Measurements from ENCODE around the gene DMWD. TPM values are rescaled to one million over a fixed set of nuclear protein-coding genes. Genes with fewer than 3 reads are reported as not detected.

Gene DMWD
- total RNA-seq, 2 experiments from 2014 or later, result 23.5 to 26.0 TPM

DNA sequence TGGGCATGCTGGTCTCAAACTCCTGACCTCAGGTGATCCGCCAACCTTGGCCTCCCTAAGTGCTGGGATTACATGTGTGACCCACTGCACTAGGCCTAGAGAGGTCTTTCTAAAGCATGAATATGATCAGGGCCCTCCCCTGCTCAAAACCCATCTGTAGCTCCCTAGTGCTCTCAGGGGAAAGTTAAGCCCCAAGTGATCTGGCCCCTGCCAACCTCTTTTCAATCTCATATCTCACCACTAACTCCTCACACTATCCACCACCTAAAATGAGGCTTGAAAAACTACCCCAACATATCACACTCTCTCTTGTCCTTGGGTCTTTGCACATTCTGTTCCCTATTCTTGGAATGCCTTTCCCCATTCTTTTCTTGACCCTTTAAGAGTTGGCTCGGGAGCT, 2.0 kb upstream of the DMWD start:
- ATAC-seq, result no peak
- H3K4me1 Mint-ChIP-seq (ENCODE audit: low read depth), result peaks cover 34% of the 10 kb centered on the region
- no peak for DNase-seq
- ChIA-PET POLR2A (no interaction called here), CTCF (interaction anchor here (0.6 to 3.4 kb wide), 4 partner anchors 10 to 25 kb away, joined by 3 to 18 read pairs (median 6); partner anchors contain the start of gene SIX5)
- H3K4me3 Mint-ChIP-seq, result no peak overlapping the region
- H3K36me3 Mint-ChIP-seq (ENCODE audit: low read depth), result peaks cover 8% of the 10 kb centered on the region
- no peak overlapping the region for H3K27ac Mint-ChIP-seq
- no peaks in the 10 kb centered on the region for H3K9me3 Mint-ChIP-seq
- intact Hi-C loops (cut with micrococcal nuclease), result no loop called here
- H3K27me3 Mint-ChIP-seq, result peaks cover 33% of the 10 kb centered on the region
- TF ChIP-seq, protein P1, sequence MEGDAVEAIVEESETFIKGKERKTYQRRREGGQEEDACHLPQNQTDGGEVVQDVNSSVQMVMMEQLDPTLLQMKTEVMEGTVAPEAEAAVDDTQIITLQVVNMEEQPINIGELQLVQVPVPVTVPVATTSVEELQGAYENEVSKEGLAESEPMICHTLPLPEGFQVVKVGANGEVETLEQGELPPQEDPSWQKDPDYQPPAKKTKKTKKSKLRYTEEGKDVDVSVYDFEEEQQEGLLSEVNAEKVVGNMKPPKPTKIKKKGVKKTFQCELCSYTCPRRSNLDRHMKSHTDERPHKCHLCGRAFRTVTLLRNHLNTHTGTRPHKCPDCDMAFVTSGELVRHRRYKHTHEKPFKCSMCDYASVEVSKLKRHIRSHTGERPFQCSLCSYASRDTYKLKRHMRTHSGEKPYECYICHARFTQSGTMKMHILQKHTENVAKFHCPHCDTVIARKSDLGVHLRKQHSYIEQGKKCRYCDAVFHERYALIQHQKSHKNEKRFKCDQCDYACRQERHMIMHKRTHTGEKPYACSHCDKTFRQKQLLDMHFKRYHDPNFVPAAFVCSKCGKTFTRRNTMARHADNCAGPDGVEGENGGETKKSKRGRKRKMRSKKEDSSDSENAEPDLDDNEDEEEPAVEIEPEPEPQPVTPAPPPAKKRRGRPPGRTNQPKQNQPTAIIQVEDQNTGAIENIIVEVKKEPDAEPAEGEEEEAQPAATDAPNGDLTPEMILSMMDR (IDR thresholded peaks at IDR 0.05), result no peak

DNA sequence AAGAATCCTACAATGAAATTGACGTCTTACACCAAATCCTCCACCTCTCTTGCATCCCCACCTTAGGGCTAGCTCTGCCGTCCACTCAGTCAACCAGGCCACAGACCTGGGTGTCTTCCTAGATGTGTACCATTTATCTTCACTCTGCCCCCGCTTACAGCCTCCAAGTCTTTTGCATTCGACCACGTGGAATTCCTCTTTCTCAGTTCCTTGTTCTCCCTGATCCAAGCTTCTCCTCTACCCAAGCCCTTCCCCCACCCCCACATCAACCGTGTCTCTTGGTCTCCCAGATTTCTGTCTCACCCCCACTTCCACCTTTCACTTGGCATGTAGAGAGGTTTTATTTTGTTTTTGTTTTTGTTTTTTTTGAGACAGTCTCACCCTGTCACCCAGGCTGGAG, 1.2 kb upstream of the DMWD start:
- no peak overlapping the region for H3K4me3 Mint-ChIP-seq

DNA sequence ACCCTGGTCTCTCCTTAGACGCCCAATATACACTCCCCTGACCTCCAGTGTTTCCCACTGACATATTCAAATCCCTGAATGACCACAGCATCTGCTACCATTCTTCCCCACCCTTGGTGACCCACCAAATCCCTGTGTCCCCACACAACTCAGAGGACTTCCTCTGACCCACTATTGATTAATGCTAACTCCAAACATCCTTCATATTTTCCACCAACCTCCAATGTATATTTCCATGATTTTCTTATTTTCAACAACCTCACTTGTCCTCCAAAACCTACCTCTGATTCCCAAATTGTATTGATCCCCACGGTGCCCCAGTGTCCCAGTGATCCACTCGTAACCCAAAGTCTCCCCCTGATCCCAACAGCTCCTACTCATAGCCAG, 526 bp upstream of the DMWD start:
- ChIA-PET POLR2A (interaction anchor here (0.8 to 3.6 kb wide), 5 partner anchors 14 to 38 kb away, joined by 3 to 19 read pairs (median 4); partner anchors contain the start of gene SIX5), CTCF (interaction anchor here (0.9 to 3.8 kb wide), 4 partner anchors 9 to 25 kb away, joined by 3 to 18 read pairs (median 10); partner anchors contain the start of gene SIX5)
- intact Hi-C loops (cut with micrococcal nuclease), result no loop called here
- Mint-ChIP-seq H3K9me3 (no peaks in the 10 kb centered on the region), H3K27ac (no peak overlapping the region), H3K4me1 (ENCODE audit: low read depth) (peaks cover 28% of the 10 kb centered on the region), H3K27me3 (peaks cover 33% of the 10 kb centered on the region), H3K4me3 (peak overlapping the region; percentile 69), H3K36me3 (ENCODE audit: low read depth) (peaks cover 23% of the 10 kb centered on the region)
- TF ChIP-seq, protein P1 (IDR thresholded peaks at IDR 0.05), result no peak
- ATAC-seq, result no peak
- DNase-seq, result no peak

More for the DNA sequence above, 1.2 kb upstream of the DMWD start:
- no peaks in the 10 kb centered on the region for H3K9me3 Mint-ChIP-seq
- DNase-seq, result no peak
- H3K27me3 Mint-ChIP-seq, result peaks cover 32% of the 10 kb centered on the region
- ChIA-PET POLR2A (interaction anchor here (1.1 to 3.6 kb wide), 3 partner anchors 20 to 25 kb away, joined by 3 to 19 read pairs (median 13); partner anchors contain the start of gene SIX5), CTCF (interaction anchor here (1.4 to 3.4 kb wide), 3 partner anchors 23 to 24 kb away, joined by 3 to 18 read pairs (median 9); partner anchors contain the start of gene SIX5)
- intact Hi-C loops (cut with micrococcal nuclease), result no loop called here
- peaks cover 15% of the 10 kb centered on the region for H3K36me3 Mint-ChIP-seq (ENCODE audit: low read depth)
- TF ChIP-seq, protein P1 (IDR thresholded peaks at IDR 0.05), result no peak
- no peak for ATAC-seq
- H3K27ac Mint-ChIP-seq, result no peak overlapping the region
- H3K4me1 Mint-ChIP-seq (ENCODE audit: low read depth), result peaks cover 30% of the 10 kb centered on the region

DNA sequence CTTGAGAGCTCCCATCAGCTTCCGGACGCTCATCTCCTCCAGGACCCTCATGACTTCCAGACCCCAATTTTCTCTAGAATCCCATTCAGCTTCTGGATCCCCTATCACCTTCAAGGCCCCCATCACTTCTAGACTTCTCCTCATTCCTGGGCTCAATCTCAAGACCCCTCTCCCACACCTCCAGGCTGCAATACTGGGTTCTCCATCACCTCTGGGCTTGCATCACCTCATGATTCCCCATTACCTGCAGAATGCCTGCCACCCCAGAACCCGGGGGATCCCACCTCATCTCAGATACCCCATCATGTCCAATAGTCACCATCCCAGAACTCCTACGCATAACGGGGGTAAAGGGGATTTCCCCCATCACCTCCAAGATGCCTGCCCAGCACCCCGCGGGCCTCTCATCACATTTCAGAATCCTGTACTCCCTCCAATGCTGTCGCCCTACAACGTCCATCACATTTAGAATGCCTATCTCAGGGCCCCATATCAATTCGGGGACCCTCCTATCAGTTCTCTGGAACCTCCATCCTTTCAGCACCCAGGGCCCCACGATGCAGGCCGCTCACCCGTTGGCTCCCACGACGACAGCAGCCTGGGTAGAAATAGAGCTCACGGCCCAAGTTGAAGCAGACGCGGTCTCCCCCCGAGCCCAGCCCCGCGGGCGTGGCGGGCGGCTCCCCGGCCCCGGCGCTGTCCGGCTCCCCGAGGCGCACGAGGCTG, 738 bp downstream of the DMWD start:
- peaks cover 28% of the 10 kb centered on the region for H3K4me1 Mint-ChIP-seq (ENCODE audit: low read depth)
- ChIA-PET POLR2A (interaction anchor here (1.0 to 3.6 kb wide), 8 partner anchors 9 to 44 kb away, joined by 3 to 19 read pairs (median 7); partner anchors contain the start of genes RSPH6A and SIX5), CTCF (interaction anchor here (1.0 to 3.8 kb wide), 6 partner anchors 8 to 25 kb away, joined by 3 to 18 read pairs (median 6); partner anchors contain the start of gene SIX5)
- intact Hi-C loops (cut with micrococcal nuclease), result no loop called here
- peak overlapping the region; percentile 93 for H3K4me3 Mint-ChIP-seq
- peak; percentile 47 for DNase-seq
- peaks cover 35% of the 10 kb centered on the region for H3K36me3 Mint-ChIP-seq (ENCODE audit: low read depth)
- peak; percentile 25 for ATAC-seq
- TF ChIP-seq, protein P1 (IDR thresholded peaks at IDR 0.05), result no peak
- peak overlapping the region; percentile 87 for H3K27ac Mint-ChIP-seq
- peaks cover 30% of the 10 kb centered on the region for H3K27me3 Mint-ChIP-seq
- no peaks in the 10 kb centered on the region for H3K9me3 Mint-ChIP-seq

DNA sequence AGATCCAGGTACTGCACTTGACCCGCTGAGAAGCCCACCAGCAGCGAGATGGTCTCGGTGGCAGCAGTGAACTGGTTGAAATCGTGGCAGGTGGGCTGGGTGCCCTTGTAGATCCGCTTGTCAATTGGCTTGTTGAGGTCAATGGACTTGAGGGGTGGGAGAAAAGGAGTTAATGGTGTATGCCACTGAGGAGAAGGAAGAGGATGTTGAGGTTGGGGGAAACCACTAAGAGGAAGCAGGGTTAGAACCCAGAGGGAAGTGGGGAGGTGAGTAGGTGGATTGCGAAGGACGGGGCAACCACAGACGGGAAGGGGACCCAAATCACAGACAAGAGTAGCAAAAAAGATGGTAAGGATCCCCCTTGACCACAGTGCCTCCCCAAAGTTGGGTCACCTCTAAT, 1.7 kb downstream of the DMWD start:
- Mint-ChIP-seq H3K4me3 (peak overlapping the region; percentile 93), H3K27ac (no peak overlapping the region), H3K9me3 (no peaks in the 10 kb centered on the region), H3K27me3 (peaks cover 25% of the 10 kb centered on the region), H3K36me3 (ENCODE audit: low read depth) (peaks cover 43% of the 10 kb centered on the region), H3K4me1 (ENCODE audit: low read depth) (peaks cover 28% of the 10 kb centered on the region)
- TF ChIP-seq, protein P1 (IDR thresholded peaks at IDR 0.05), result no peak
- ATAC-seq, result no peak
- ChIA-PET CTCF (interaction anchor here (1.4 to 3.8 kb wide), 4 partner anchors 9 to 26 kb away, joined by 3 to 18 read pairs (median 6); partner anchors contain the start of gene SIX5), POLR2A (interaction anchor here (0.6 to 3.6 kb wide), 4 partner anchors 12 to 26 kb away, joined by 3 to 19 read pairs (median 8); partner anchors contain the start of gene SIX5)
- DNase-seq, result peak; percentile 50
- intact Hi-C loops (cut with micrococcal nuclease), result no loop called here

Data from activated CD8-positive, alpha-beta T cell treated with anti-CD3 and anti-CD28 coated beads for 36 hours (primary cell).